ENCODE results near the gene DSCAM.
"Not testable (repeated sequence)": the region's sequence is repeated elsewhere in the genome, so short reads cannot be mapped to it uniquely, and the experiment has no call there.

Gene DSCAM

DNA sequence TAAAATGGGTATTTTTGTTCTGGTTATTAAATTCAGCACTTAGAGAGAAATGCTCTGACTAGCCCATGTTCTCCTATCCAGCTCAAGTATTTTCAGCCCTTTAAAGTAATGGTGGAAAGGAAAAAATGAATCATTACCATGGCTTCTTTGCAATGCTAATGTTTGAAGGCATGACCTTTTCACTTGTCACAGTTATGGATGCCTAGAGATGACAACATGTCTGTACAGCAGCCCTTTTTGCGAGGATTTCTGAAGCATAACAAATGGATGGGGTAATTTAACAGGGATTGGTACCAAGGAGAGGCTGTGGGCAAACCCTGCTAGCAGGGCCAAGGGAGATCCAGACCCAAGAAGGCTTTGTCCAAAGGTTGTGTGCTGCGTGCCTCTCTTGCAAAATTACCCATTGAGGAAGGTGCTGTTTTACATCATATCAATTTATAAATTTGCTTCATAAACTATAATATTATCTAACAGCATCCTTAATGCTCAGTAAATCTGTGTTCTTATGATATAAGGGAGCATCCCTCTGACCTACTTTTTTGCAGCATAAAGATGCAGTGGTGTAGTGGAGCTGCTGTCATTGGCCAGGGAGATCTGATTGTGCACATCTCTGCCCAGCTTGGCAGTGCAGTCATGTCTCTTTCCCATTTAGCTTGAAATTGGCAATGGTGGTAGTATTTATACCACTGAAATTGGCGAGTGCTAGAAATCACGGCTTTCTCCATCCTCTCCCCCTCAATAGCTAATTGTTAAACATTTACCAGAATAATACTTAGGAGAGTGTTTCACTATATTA, 652.6 kb downstream of the DSCAM start:
- no peak for DNase-seq

DNA sequence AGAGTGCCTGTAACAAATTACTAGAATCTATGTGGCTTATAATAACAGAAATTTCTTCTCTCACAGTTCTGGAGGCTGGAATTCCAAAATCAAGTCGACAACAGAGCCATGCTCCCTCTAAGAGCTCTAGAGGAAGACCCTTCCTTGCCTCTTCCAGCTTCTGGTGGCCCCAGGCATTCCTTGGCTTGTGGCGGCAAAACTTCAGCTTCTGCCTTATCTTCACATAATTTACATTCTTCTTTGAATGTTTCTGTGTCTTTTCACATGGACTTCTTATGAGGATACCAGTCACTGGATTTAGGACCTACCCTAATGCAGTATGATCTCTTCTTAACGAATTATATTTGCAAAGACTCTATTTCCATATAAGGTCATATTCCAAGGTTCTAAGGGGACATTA, 655.3 kb downstream of the DSCAM start:
- DNase-seq: no peak

DNA sequence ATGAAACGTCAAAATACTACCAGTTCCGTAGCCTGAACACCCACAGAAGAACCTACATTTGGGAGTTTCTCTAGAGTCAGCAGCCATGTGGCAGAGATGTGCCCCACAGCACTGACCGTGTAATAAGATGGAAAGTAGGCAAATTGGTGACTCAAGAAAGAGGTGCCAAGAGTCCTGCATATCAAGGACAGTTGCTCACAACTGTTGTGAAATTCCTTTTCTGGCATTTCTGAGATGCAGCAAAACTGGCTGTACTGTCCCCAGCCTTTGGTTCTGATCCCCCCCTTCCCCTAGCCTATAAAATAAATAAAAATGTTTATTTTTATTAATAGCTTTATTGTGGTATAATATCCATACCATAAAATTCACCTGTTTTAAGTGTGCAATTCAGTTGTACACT, 655.8 kb downstream of the DSCAM start:
- no peak for DNase-seq

DNA sequence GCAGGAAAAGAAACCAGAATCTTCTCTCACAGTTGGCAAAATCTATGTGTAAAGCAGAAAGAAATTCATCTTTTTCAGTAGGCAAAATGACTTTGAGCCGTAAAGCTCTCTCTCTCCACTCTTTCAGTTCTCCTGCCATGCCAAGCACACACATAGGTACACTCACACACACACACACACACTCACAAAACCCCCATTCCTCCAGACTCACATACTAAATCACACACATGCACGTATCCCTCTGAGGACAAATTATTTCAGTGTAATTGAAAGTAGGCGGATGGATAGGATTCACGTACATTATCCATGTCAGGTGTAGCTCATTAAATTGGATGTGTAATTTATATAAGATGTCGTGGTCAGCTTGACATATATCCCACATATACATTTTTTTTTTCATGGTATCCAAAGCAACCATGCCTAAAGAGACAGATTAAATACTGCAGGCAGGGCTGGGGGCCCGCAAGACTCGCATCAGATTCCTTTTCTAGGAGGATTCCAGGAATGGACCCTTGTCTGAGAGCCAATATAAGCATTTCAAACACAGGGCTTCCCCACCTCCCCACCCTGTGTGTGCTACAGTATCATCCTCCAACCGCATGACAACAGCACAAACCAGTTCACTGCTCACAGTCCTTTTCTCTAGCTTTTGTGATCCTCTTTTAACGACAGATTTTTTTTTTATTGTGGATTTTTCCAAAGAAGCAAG, 658.9 kb downstream of the DSCAM start:
- DNase-seq: no peak

DNA sequence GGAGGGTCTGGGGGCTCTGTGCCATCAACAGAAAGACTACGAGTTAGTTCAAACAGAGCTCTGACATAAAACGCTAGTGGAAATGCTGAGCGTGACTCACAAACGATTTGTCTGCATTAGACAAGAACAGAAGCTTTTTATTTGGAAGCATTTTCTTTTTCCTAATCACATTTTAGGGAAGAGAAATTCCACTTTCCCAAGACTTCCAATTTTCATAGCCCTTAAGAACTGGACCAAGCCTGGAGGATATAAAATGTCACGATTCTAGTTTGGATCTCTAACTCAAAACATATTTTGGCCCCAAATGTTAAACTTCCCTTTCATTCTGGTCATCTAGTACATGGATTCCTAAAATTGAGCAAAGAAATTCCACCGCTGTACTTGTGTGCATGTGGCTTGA, 659.7 kb downstream of the DSCAM start:
- DNase-seq: no peak

DNA sequence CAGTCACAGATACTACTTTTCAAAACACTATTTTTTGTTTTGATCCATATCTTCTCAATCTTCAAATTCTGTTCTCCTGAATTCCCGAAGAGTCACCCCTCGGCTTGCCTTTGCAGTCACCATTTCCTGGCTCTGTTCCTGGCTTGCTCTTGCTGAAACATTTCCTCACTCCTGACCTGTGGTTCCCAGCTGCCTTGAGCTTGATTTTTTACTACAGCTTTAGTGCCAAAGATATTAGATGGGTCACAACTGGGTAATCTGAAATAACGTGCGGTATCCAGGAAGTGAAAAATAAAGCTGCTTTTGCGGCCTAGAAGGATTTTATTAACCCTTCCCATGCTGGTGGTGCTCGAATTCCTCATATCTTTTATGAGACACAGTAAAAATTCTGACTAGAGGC, 660.9 kb downstream of the DSCAM start:
- DNase-seq: no peak

DNA sequence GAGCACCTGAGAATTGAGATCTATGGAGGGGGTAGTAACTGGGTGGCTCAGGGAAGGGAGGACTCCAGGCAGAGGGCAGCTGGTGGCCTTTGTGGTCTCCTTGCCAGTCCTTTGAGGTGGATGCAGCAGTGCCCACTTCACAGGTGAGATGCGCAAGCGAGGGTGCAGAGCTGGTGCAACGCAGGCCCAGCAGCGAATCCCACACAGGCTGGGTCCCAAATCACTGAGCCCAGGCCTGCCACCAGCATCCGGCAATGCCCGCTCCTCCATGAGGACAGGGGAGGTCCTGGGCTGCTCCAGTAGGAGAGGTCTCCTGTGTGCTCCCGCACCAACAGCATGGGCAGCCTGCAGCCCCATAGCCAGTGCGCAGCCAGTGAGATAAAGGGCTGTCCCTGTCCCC, 661.8 kb downstream of the DSCAM start:
- DNase-seq: no peak

DNA sequence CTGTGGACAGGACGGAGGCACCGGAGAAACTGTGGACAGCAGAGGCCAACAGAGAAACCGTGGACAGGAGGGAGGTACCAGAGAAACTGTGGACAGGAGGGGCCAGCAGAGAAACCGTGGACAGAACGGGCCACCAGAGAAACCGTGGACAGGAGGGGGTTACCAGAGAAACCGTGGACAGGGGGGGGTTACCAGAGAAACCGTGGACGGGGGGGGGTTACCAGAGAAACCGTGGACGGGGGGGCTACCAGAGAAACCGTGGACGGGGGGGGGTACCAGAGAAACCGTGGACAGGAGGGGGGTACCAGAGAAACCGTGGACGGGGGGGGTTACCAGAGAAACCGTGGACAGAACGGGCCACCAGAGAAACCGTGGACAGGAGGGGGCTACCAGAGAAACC, 664.5 kb downstream of the DSCAM start:
- not testable (repeated sequence) for DNase-seq

DNA sequence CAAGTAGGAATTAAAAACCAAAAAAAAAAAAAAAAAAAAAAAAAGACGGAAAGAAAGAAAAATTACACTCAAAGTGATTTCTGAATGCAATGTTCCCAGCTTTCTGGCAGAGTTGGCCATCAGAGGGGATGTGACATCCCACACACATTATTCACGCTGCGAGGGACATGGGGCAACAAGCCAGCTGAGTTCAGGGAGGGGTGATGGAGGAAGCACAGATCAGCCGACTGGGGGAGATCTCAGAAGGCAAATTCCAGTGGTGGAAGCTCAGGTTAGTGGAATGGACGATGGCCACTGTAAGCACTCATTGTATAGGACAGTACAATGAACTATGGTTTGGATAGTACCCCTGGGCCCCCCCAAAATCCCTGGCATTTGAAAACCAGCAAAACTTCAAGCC, 667.8 kb downstream of the DSCAM start:
- no peak for DNase-seq

DNA sequence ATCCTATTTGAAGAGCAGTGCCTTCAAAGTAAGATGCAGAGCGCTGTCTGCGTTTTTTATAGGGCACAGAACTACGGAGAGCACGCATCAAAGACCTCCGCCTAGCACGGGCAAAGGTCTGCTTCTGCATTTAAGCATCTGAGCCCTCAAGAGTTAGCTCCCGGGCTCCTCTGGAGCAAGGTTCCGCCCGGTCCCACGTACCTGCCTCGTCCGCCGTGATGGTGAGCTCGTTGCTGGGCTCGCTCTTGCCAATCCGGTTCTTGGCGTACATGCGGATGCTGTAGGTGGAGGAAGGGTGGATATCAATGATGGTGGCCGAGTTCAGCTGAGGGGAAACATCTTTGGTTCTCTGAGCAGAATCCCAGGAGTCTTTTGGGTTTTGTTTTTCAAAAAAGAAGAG, 668.2 kb downstream of the DSCAM start:
- DNase-seq: no peak

DNA sequence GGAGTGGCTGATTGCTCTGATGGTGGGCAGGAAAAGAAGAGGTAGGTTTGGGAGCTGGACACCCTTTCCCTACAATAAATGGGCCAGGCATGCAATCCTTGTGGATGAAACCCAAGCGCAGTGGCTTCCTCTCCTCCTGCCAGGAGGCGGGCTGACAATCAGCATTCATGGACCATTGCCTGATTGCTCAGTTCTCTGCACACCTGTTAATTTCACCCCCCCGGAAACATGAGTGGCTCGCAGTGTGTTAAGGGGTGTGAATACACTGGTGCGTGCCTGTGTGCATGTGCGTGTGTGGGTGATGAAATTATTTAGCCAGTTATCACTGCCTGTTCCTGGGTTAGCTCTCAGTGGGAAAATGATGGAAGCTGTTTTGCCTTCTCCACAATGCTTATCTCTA, 669.0 kb downstream of the DSCAM start:
- no peak for DNase-seq

DNA sequence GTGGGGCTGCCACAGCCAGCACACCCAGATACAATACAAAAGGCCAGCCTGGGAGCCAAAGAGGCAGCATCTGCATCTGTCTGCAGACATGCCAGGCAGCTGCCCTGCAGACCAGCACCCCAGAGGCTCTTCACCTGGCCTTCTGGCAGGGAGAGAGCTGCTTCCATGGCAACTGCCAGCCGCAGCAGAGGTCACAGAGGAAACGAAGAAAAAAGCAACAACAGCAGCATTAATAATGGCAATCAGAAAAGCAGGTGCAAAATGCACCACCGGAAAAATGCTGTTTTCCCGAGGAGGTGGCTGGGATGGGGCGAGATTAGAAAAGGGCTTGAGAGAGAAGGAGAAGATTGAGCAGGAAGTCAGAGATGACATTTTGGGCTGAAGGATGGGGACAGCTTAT, 670.2 kb downstream of the DSCAM start:
- DNase-seq: no peak

DNA sequence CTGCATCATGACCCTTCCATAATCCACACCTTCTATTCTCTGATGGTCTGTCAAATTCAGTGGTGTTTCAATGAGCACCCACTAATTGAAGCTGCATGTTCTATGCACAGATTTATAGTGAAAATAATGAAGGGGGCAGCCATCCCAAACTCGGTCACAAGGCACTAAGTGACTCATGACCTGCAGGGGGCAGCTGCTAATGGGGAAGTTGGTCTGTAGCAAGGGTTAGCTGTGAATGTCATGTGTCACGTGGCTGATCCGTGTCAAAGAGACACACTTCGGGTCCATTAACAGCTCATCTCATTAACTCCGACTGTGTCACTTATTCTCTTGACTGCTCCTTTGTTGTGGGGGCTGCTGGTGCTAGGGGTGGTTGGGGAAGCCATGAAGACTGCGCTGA, 673.1 kb downstream of the DSCAM start:
- no peak for DNase-seq

DNA sequence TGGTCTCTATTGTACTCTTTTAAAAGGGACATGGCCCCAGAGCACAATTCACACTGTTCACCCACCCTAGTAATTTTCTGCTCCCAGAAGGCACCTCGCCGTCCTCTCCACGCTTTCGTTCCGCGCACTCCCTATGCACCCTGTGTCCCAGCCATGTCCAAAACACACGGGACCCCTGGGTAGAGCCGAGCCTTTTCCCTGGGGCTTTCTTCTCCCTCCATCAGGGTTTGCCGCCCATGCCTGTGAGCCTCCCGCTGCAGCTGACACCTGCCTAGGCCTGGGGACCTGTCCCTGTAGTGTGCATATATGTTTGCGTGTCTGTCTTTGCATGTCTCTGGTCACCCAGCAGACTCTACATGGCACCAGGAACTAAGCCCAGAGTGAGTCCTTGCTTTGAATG, 677.0 kb downstream of the DSCAM start:
- no peak for DNase-seq

DNA sequence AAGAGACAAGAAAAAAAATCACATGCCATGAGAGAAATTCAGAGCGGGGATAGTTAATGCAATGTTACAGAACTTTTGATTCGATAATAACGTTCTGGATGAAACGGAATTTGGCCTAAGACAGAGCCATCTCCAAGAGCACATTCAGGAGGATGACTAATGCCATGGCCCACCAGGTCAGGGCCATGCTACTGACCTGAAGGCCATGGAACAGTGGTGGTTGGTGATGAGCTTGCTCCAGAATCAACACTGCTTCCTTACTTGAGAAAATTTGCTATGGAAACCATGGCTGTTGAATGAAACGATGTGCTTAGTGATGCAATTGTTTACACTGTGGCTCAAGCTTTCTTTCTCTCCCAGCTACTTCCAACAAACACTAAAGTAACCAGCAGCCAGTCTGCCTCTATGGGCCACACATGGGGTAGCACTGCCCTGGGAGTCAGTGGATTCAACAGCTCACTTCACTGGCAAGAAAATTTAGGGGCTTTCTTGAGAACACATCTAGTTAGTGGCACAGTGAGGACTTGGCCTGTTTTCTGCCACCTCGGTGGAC, 680.6 kb downstream of the DSCAM start:
- DNase-seq: no peak

DNA sequence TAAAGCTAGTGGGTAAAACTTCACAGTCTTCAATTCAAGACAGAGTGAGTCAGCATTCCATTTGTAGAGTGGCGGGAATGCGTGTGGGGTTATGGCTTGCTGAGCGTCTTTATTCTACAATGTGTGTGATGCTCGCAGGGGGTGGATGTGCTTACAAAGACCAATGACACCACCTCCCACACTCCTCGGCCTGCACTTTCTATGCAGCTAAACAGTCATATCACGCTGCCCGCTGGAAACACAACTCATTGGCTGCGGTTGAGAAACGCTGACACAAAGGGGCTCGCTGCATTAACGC, 681.2 kb downstream of the DSCAM start:
- no peak for DNase-seq

DNA sequence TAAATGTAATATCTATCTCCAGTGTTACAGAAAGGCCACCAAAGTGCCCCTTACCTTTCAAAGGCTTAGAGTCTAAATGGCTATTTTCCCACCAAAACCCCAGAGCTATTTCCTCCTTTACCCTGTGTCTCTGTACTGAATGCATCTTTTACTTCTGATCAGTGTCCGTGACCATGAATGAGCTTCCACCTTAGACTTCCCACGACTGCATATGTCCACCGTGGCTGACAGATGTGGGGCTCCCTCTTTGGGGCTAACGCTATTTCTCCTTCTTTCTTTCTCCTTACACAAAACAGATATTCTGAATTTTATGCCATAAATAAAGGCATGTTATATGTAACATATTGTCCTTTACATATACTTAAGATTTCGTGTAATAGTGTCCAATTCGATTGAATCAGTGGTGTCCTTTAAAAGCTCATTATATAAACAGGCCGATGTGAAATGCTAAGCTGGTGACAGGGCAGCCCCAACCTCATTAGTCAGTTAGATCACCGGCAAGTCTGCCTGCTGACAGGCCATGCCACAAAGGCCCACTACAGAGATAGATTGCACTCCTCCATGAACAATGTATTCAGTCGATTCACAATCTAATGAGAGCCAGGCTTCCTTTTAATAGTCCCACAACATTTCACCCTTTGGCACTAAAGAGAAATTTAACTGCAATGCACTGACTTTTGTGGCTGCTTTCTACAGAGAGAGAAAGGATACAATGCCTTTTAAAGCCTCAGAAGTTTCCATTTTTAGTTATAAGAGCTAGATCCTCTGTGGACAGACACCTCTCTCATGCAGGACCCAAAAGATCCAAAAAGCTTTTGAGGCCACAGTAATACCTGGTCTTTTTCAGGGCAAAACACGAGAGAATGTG, 681.8 kb downstream of the DSCAM start:
- no peak for DNase-seq

DNA sequence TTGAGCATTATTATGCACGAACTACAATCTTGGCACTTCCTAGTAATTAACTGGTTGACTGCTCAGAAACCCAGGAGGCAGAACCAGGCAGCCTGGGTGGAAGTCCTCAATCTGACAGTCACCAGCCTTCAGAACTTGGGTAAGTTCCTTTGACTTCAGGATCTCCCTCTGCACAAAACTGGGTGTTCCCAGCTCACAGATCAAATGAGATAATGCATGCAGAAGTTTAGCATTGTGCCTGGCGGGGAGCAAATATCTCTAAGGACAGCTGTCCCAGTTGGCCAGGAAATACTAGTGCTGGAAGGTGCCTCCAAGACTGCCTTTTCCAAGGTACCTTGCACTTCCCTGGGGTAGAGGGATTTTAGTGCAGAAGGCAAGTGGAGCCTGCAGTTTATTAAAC, 684.9 kb downstream of the DSCAM start:
- no peak for DNase-seq

DNA sequence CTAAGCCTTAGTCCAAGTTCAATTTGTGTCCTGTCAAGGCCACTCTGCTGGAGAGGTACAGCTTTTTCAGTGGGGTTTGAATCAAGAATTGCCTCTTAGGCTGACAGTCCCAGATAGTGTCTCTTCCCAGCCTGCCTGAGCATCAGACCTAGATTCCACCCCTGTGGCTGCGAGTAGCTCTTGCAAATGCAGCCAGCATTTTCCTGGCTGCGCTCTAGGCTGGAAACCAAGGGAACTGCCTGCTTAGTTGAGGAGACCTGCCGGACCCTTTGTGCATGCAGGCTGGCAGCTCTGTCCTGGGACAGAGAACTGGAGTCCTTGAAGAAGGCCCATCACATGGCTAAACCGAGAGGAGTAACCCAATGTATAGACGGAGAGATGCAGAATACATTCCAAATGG, 686.0 kb downstream of the DSCAM start:
- DNase-seq: no peak

DNA sequence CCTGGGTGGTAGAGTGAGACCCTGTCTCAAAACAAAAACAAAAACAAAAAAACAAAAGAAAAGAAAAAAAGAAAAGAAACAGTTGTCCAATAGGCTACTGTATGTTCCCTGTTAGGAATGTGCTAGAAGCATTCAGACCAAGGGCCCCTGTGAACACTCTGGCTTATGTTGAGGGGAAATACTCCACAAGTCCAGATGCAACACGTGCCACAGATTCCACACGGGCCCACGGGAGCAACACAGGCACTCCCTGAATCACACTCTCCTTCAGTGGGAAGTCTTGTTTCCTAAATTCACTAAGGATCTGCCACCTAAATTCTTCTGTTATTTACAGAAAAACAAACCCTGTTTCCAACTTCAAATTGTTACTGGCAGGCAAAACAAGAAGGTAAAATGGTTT, 688.6 kb downstream of the DSCAM start:
- no peak for DNase-seq

DNA sequence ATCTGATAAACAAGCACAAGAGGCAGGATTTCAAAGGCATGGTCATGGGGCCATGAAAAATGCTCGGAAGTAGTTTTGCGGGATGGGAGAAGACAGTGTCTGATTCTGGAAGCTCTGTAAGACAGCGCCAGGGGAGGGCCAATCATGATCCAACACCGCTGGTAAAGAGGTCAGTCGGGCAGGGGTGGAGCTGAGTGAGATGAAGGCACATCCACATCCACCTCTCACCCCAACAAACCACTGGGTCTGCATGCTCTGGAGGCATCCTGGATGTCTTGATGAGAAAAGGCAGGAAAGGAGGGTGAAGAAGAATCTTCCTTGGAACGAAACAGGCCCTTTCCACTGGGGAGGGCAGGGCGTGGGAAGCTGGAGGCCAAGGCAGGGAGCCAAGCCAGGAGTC, 691.4 kb downstream of the DSCAM start:
- DNase-seq: no peak

DNA sequence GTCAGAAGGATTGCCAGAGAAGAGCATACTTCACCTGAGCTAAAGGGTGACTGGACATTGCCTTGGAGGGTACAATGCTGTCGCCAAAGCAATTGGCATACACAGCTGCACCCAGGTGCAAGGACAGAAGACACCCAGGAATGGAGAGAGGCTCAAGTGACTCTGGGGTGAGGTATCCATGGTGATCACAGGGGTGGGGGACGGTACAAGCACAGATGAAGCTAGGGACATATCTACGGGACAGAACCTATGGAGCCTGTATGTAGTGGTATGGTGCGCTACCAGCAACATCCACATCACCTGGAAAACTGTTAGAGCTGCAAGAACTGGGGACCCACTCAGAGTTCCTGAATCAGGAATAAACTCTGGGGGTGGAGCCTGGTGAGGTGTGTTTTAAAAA, 693.6 kb downstream of the DSCAM start:
- DNase-seq: no peak

DNA sequence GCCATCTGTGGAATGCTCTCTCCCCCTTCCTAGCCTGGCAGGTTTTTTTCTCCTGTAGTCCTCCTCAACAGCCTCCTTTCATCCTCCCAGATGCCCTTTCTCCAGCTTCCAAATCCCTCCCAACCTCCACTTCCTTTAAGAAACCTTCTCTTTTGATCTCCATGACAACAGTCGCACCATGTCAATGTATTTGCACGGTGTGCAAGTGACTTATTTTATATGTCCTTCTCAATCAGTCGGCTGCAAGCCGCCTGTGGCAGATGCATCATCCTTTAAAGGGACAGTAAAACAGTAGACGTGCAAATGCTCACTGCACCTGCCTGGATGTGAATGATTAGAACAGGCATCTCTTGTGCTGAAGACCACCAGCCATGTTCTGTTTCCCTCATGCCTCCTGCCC, 694.5 kb downstream of the DSCAM start:
- no peak for DNase-seq

DNA sequence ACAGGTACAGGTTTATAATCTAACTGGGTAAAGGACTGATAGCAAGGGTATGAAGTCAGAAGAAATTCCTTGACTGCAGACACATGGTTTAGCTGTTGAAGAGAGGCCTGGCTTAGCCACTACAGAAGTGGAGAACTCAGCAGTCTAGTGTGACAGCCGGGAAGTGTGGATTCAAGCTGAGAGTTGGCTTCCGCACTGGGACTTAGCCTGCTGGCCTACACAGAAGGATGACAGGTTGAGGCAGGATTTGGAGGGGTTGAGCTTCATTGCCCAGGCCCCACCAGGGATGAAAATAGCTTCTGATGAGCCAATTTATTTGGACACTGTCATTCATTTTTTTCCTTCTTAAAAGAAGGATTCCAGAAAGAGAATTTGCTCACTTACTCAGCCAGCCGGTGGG, 695.3 kb downstream of the DSCAM start:
- no peak for DNase-seq
